Adipose tissue (tissue), 3 donors: ENCODE measurements around the gene CLEC16A. TPM values are rescaled to one million over a fixed set of nuclear protein-coding genes. Genes with fewer than 3 reads are reported as not detected.
A peak's percentile ranks its signal among the peaks of the same experiment; 100 is the strongest.

Experiments
- H3K27ac ChIP-seq: one replicate; pipeline ENCODE4 v1.5.1; 2013; ENCODE audit warnings: low read depth, low read length
- WGBS, 3 donors: extraction: QIAGEN DNeasy Blood & Tissue Kit; methylation state at CpG; one replicate each; pipeline ENCODE4 v1.1.7; 2013; 5-methylcytosine and 5-hydroxymethylcytosine counted together
- polyA plus RNA-seq, 3 donors: library from polyadenylated mRNA; stranded (reverse); fragments of 200-250 nt; gene quantifications; one replicate each; pipeline ENCODE4 v1.2.3, GENCODE V29; 2013
- donor health status: healthy with polysubstance abuse.
- donor health status: Bipolar disorder and iron deficiency.
- donor health status: healthy.

The CLEC16A gene
- polyA plus RNA-seq, 3 donors = 4.9 to 10.9 (median 7.9) TPM

DNA sequence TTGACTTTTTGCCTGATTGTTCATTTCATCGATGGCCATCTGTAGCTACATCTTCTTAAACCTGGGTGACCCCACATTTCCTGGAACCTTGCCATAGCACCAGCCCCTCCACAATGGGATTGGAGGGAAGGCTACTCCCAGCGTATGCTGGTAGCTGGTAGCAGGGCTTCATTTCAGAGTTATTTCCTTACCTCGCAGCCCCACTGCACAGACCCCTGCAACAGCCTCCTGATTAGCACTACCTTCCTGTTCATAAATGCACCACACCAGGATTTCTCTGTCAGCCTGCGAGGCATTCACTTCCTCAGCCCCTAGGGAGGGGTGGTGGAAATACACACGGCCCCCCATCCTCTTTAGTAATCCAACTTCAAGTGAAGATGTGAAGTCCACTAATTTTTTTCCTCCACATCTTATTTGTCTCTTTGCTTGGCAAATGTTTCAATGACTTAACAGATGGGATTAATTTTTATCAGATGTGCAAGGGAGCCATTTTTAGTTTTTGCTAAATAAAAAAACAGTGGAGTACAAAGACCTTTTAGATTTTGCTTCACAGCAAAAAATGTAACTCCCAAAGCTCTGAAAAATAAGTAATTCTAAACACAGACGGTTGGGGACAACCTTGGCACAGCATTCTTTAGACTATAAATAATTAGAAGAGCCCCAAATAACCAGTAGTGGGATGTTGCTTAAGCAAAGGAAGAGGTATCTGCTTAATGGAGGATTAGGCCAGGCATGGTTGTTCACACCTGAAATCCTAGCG is 76.6 kb downstream of the CLEC16A start:
- 55 to 83% (median 66%) methylated on average over 7 of the region's 7 CpGs for WGBS, 3 donors
- no peak overlapping the region for H3K27ac ChIP-seq

DNA sequence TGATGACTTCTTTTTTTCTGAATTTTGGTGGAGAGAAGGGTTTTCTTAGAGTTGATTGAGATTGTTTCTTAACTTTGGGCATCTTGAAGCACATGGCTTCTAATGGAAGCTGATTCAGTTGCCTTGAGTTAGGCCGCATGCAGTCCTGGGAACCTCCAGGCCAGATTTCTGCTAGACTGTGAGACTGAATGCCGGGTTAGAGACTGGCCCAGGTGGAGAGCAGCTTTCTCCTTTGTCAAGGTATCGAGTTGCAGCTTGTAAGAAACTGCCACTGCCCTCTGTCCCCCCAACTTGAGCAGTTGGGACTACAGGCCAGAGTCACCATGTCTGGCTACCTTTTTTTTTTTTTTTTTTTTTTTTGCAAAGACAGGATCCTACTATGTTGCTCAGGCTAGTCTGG is 77.6 kb downstream of the CLEC16A start:
- 96 to 99% (median 98%) methylated on average over 3 of the region's 3 CpGs for WGBS, 3 donors
- H3K27ac ChIP-seq = no peak overlapping the region

DNA sequence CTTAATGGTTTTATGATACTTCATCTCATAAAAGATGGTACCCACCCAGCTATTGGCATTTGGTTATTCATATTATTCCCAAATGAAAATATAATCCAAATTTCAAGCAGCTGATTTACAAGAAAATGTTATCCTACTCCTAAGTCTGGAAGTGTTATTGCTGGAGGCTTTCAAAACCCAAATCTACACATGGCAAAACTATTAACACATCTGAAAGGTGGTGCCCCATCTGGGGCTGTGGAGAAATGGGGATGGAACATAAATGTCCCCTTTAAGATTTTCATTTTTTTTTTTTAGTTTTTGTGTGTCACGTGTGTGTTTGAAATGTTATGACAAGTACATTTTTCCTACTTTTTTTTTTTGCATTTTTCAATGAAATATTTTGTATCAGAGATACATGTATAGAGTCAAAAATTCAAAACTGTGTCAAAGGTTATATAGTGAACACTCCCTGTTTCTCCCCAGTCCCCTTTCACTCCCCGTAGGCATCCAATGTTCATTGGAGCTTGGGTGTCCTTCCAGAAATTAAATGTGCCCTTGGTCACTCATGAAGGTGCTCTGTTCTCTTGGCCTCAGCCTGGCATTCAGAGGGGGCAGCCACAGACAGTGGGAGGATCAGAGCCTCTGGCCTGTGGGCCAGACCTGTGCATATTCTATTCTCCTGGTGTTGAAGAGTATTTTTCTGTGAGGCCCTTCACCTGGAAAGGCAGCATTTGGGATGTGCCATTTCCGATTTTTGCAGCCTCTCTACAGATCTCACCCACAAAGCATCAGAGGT is 79.1 kb downstream of the CLEC16A start:
- 88 to 96% (median 94%) methylated on average over 3 of the region's 3 CpGs for WGBS, 3 donors
- no peak overlapping the region for H3K27ac ChIP-seq

DNA sequence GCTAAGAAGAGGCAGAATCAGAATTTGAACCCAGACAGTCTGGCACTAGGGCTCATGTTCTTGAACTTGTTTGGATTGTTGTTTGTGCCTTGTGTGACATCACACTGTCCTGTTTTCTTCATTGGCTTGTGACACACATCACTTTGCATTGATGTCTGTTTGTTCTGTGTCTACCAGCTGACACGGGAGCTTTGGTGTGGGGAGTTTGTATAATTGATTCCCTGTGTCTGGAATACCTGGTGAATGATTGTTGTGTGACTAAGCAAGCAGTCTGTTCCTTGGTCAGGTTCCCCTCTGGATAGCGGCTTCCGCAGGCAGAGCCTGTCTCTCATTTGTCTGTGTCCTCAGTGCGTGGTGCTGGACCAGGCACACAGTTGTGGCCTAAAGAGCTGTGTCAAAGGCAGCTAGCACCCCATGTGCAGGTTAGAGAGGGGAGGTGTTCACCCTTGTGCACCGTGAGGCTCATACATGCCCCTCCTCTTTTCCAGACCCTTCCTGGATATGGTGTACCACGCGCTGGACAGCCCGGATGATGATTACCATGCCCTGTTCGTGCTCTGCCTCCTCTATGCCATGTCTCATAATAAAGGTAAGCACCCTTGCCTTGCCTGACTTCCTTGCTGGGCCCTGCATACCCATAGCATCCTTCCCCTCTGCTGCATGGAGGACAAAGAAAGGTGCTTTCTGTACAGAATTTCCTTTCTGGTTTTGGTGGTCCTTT is 80.1 kb downstream of the CLEC16A start:
- 86 to 94% (median 93%) methylated on average over 9 of the region's 9 CpGs for WGBS, 3 donors
- no peak overlapping the region for H3K27ac ChIP-seq

DNA sequence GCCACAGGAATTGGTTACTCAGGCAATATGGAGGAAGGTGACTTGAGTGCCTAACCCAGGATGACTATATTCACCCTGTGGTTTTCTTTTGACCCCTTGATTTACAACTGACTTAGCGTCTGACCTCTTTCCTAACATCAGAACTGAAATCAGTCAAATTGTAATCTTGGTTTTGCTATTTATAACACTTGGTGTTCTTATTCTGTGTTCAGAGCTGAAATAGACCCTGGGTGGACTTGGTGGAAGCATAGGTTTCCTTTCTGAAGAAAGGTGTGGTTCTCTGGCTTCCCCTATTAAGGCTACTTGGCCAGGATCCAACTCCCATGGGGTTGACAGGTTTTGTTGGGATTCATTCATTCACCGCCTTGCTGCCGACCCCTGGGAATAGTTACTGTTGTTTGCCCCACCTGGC is 80.8 kb downstream of the CLEC16A start:
- no peak overlapping the region for H3K27ac ChIP-seq
- WGBS, 3 donors = 77 to 96% (median 84%) methylated on average over 3 of the region's 3 CpGs

DNA sequence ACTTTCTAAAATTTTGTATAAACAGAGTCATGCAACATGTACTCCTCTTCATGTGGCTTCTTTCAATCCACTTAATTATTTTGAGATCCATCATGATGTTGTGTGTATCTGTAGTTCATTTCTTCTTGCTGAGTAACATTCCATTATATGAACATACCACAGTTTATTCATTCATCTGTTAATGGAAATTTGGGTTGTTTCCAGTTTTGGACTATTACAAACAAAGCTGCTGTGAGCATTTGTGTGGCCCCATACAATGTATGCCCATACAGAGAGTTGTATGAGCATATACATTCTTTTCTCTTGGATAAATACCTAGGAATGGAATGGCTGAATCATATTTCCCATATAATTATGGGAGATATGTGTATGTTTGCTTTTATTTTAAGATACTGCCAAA is 85.6 kb downstream of the CLEC16A start:
- H3K27ac ChIP-seq = no peak overlapping the region

DNA sequence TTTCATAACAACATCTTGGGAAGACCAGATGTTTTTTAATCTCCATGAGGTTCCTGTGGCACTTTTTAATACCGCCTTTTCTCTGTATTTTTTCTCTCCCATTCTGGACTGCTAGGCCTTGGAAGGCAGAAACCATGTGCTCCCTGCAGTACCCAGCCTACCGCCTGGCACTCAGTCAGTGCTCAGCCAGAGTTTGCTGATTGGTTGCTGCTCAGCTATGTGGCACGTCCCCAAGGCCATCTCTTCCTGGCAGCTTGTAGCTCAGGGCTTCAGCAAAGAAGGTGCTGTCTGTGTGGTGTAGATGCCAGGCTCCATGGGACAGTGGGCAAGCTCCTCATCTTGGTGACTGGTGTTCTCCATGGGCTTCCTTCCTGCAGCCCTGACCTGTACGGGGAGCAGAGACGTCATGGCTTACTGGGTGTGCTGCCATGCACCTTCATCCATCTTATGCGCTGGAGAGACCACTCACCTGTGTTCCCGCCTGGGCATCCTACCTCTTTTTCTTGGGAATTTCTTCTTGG is 86.7 kb downstream of the CLEC16A start:
- H3K27ac ChIP-seq = no peak overlapping the region
- WGBS, 3 donors = 83 to 95% (median 94%) methylated on average over 7 of the region's 7 CpGs

DNA sequence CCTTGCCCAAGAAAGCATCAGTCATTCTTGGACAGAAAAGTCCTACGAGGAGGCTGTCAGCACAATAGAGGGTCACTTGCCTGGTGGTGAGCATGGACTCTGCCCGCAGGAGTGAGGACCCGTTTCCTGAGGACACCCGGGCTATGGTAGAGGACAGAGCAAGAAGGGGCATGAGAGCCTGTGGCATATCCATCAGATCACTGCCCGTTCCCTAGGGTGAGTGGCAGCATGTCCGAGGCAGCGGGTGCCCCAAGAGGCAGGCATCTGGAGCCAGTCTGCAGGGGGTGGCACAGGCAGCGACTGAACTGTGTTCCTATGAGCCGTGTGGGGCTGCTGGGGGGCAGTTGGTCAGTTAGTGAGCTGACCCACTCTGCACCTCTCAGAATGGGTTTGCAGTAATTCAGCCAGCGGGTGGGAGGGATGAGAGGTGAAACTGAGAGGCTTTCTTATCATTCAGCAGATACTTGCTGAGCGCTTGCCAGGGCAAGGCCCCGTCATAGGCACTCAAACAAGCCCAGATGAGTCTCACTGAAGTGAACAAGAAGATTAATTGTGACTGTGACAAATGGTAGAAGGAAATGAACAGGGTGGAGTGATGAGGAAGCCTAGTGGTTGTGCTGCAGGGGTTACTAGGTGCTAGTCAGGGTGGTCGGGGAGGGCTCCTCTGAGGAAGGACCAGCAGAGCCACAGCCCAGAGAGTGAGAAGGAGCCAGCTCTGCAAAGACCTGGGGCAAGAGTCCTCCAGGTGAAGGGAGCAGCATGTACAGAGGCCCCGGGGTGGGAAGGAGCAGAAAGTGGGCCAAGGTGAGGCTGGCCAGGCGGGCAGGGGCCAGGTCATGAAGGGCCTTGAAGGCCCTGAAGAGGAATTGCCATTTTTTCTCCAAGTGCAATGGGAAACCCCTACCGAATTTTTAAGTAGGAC is 87.9 kb downstream of the CLEC16A start:
- WGBS, 3 donors = 82 to 91% (median 84%) methylated on average over 16 of the region's 16 CpGs
- H3K27ac ChIP-seq = no peak overlapping the region

DNA sequence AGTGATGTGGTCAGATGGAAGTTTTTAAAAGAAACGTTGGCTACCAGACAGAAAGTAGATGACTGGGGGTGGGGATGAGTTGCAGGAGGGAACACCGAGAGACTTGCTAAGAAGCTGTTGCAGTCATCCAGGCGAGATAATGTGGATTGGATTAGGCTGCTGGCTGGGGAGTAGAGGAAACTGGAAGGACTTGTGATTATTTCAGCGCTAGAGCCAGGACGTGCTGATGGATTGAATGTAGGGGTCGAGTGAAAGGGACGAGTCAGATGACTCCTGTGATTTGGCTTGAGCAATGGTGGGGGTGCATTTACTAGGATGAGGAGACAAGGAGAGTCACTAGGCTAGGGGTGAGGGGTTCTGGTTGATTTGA is 88.5 kb downstream of the CLEC16A start:
- WGBS, 3 donors = 61 to 72% (median 66%) methylated on average over 7 of the region's 7 CpGs
- H3K27ac ChIP-seq = no peak overlapping the region

DNA sequence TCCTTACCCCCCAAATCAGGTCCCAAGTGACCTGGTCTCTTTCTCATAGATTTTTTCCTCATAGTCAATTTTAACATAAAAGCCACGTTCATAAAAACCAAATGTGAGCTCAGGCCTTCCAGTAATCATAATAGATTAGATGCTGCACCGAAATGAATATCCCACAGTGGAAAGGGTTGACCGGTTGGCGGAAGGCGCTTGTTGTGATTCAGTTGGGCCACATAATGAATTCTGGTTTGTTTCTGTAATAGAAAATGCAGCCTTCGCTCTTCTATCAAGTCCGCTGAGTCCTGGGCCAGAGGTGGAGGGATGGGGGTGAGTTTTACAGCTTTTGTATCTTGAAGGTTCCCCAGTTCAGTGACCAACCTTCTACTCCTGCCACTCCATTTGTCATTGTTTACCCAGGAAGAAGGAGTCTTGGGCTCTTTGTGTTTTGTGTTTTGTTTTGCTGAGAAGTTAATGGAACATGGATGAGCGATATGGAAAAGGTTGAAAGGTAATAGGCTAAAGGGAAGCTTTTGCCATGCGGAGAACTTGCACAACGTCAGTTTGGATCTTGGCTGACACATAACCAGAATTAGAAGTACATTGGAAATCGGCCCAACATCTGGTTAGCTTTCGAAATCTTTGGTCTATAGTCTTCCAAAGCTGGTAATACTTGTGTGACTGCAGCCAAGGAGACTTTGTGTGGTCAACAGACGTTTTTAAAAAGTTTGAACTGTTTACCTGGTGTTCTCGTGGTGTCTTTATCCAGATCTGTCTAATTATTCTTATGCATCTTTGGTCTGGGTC is 89.5 kb downstream of the CLEC16A start:
- H3K27ac ChIP-seq = peak overlapping the region; percentile 22
- 61 to 88% (median 62%) methylated on average over 14 of the region's 14 CpGs for WGBS, 3 donors

DNA sequence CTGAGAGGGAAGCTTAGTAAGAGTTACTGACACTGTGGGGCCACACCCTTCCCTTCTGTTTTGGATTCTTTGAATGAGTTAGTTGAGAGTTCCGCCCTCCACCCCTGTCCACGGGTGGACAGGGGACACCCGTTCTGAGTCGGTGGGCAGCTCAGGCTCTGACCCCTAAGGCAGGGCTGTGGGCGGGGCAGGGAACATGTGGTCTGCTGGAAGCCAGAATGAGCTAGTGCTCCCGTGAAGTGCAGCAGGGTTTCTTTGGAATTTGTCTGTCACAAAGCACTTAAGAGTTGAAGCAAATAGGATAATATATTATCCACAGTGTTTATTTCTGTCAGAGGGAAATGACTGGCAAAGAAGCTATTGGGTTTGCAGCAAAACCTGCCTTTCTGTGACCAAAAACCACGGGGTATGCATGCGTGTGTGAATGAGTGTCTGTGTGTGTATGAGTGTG is 90.1 kb downstream of the CLEC16A start:
- WGBS, 3 donors = 51 to 73% (median 54%) methylated on average over 8 of the region's 8 CpGs
- H3K27ac ChIP-seq = no peak overlapping the region

DNA sequence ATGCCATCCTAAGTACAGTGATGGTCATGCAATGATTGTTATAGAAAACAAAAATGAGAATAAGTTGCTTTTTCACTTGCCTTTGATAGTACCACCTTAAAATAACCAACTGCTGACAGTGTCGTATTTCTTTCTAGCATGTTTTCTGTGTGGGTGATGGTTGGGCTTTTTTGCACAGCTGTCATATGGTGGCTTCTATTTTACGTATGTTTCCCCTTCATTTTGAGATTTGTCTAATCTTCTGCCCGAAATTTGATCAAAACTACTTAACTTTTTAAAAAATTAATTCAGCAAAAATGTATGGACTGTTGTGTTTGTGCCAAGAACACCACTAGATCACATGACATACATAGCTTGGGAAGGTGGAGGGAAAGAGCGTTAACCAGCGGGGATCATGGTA is 90.7 kb downstream of the CLEC16A start:
- no peak overlapping the region for H3K27ac ChIP-seq
- WGBS, 3 donors = 96 to 98% (median 98%) methylated on average over 5 of the region's 5 CpGs

DNA sequence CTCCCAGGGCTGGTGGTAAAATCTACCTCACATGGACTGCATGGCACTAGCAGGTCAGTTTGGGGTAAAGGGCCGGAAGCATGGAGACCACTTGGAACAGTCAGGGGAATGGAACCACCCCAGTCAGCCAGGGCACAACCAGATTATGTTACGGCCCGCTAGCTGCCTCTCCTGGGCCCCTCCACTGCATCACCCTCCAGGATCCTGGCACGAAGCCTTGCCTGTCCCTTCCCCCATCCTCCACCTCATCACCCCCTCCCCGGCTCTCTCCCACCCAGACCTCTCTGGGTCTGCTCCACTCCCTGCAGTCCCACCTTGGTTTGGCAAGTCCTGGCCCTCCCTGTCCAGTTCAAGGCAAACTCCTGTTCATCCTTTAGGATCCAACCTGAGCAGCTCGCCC is 91.7 kb downstream of the CLEC16A start:
- no peak overlapping the region for H3K27ac ChIP-seq
- WGBS, 3 donors = 95 to 99% (median 99%) methylated on average over 6 of the region's 6 CpGs

DNA sequence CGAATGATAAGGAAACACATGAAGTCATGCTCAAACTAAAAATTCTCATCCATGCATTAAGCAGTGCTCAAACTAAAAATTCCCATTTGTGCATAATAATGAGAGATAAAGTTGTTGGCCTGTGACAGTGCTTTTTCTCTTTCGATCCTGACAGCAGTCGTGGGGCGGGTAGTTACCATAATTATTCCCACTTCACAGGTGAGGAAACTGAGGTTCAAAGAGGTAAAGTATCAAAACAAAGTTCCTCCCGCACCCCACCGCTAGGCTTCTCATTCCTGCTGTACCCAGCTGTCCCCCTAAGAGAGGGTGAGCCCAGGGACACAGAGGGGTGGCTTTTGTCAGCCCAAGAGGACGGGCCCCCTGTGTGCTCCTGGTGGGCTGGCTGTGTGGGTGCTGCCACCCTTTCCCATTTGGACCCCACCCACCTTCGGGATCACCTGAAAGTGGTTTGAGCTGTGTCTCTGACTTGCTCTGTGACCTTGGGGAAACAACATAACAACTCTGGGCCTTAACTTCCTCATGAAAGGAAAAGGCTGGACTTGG is 92.6 kb downstream of the CLEC16A start:
- 92 to 98% (median 96%) methylated on average over 8 of the region's 8 CpGs for WGBS, 3 donors
- H3K27ac ChIP-seq = no peak overlapping the region

DNA sequence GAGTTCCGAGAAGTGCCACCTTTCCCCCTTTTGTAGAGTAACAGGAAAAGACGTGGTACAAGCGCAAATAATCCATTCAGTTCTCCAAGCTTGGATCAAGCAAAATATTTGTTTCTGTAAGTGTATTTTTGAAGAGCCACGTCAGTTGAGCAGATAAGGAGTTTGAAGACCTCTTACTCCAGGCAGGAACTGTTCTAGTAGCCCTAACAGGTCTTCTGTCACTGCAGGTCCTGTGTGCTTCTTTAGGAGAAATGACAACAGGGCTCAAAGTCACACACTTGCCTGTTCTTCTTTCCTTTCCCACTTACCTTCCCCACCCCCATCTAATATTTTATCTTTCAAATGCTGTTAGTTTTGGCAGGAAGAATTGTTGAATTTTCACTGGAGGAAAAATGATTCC is 93.9 kb downstream of the CLEC16A start:
- H3K27ac ChIP-seq = no peak overlapping the region
- WGBS, 3 donors = 64 to 96% (median 95%) methylated on average over 4 of the region's 4 CpGs

DNA sequence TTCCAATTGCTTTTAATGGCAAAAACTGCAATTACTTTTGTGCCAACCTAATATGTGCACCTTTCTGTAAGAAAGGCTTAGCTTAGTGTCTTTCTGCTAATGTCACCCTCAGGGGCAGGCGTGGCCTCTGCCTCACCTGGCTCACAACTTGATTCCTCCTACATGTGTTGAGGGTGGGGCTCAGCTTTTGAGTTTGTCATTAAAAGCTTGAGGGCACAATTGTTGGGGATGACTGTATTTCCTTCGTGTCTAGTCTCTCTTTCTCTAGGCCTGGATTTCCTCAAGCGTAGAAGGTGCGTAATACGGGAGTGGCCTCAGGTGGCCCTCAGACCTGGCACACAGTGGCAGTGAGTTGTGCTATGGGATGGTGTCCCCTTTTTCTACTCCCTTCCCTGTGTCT is 94.4 kb downstream of the CLEC16A start:
- WGBS, 3 donors = 94 to 98% (median 98%) methylated on average over 5 of the region's 5 CpGs
- no peak overlapping the region for H3K27ac ChIP-seq

DNA sequence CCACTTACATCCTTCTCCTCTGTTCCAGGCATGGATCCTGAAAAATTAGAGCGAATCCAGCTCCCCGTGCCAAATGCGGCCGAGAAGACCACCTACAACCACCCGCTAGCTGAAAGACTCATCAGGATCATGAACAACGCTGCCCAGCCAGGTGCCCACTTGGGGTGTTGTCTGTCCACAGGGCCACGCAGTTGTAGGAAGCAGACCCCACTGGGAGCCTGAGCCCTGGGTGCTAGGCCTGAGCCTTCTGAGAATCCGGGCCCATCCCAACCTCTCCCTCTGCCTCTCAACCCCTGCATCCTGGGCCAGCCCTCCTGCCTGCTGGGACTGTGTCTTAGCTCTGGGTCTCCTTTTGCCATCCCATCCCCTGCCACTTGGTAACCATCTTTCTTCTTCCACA is 95.4 kb downstream of the CLEC16A start:
- WGBS, 3 donors = 98 to 99% (median 99%) methylated on average over 8 of the region's 8 CpGs
- H3K27ac ChIP-seq = no peak overlapping the region
